Calu3 (cell line): ENCODE measurements around the gene DNAJA4. TPM values are rescaled to one million over a fixed set of nuclear protein-coding genes. Genes with fewer than 3 reads are reported as not detected.

ENCODE experiments used
- BruUV-seq: library from RNA; stranded (reverse); fragments of 400-500 nt; replicated peaks from 2 replicates; lab custom pipeline; 2021; lab: Mats Ljungman, UMichigan
- CTCF ChIA-PET: fragments of 300-600 bp; sonication (Branson Sonifier 250); formaldehyde crosslinking; loops from one replicate; lab custom pipeline; 2022; ENCODE audit warnings: antibody characterized with exemption; lab: Charles Lee
- DNase-seq: peaks from one replicate; pipeline ENCODE4 v3.0.0; 2022
- H3K27ac Mint-ChIP-seq: one replicate; pipeline ENCODE4 v1.8.0; 2022; ENCODE audit warnings: mixed read lengths; ENCODE audit not compliant: unreplicated experiment
- H3K27me3 Mint-ChIP-seq: one replicate; pipeline ENCODE4 v1.8.0; 2022; ENCODE audit warnings: mixed read lengths; ENCODE audit not compliant: unreplicated experiment
- H3K36me3 Mint-ChIP-seq: one replicate; pipeline ENCODE4 v1.8.0; 2022; ENCODE audit warnings: mild to moderate bottlenecking, moderate library complexity, mixed read lengths; ENCODE audit not compliant: insufficient read depth, unreplicated experiment
- H3K4me1 Mint-ChIP-seq: one replicate; pipeline ENCODE4 v1.8.0; 2022; ENCODE audit warnings: mild to moderate bottlenecking, low read depth, mixed read lengths; ENCODE audit not compliant: unreplicated experiment
- H3K4me3 Mint-ChIP-seq: one replicate; pipeline ENCODE4 v1.8.0; 2022; ENCODE audit warnings: mild to moderate bottlenecking, low read depth, moderate library complexity, mixed read lengths; ENCODE audit not compliant: unreplicated experiment
- H3K9me3 Mint-ChIP-seq: one replicate; pipeline ENCODE4 v1.8.0; 2022; ENCODE audit warnings: low read depth, mixed read lengths; ENCODE audit not compliant: unreplicated experiment
- CTCF ChIP-seq: fragments of 200-600 bp; IDR thresholded peaks from one replicate; pipeline ENCODE4 v1.8.0; 2022; ENCODE audit warnings: antibody characterized with exemption; ENCODE audit not compliant: unreplicated experiment
- intact Hi-C: fragments of 100-400 bp; cut with micrococcal nuclease; formaldehyde crosslinking; loops from one replicate; pipeline ENCODE4 v1.10.0; 2022; ENCODE audit not compliant: unreplicated experiment
- total RNA-seq: library from RNA; stranded (reverse); gene quantifications from 2 replicates; pipeline ENCODE4 v1.2.3, GENCODE V29; 2022

Gene DNAJA4
- total RNA-seq, 1 experiment from 2014 or later: 53.6 TPM

DNA sequence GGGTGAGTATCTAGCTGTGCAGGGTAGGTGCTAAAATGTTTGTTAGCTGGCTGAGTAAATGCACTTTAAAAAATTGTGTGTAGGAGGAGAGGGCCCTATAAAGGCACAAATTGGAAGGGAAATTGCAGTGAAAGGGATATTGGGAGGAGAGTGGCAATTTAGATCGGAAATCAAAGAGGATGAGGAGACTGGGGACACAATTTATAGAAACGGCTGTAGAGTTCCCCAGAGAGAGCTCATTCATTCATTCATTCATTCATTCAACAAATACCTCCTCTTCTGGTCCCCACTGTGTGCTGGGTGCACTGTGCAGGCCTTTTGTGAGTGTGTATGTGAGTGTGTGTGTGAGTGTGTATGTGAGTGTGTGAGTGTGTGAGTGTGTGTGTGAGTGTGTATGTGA is 2.4 kb downstream of the DNAJA4 start:
- no peak for DNase-seq
- no peak overlapping the region for H3K4me3 Mint-ChIP-seq
- H3K27me3 Mint-ChIP-seq: no peaks in the 10 kb centered on the region
- intact Hi-C loops: no loop called here
- H3K27ac Mint-ChIP-seq: peak overlapping the region; percentile 10
- H3K9me3 Mint-ChIP-seq: no peaks in the 10 kb centered on the region
- BruUV-seq: no TSS peak
- H3K4me1 Mint-ChIP-seq: peaks cover 19% of the 10 kb centered on the region
- TF ChIP-seq CTCF: no peak
- peaks cover 34% of the 10 kb centered on the region for H3K36me3 Mint-ChIP-seq
- CTCF ChIA-PET: no interaction called here

GRCh38 chr15:78272316-78272715 is 8.0 kb downstream of the DNAJA4 start:
- H3K9me3 Mint-ChIP-seq: no peaks in the 10 kb centered on the region
- H3K36me3 Mint-ChIP-seq: peaks cover 17% of the 10 kb centered on the region
- H3K4me3 Mint-ChIP-seq: no peak overlapping the region
- no peak for TF ChIP-seq CTCF
- BruUV-seq: no TSS peak
- no peaks in the 10 kb centered on the region for H3K27me3 Mint-ChIP-seq
- intact Hi-C loops: no loop called here
- DNase-seq: no peak
- CTCF ChIA-PET: interaction anchor here (0.9 to 1.7 kb wide), 2 partner anchors 10 to 63 kb away, joined by 4 read pairs; no protein-coding TSS in a partner anchor
- H3K4me1 Mint-ChIP-seq: no peaks in the 10 kb centered on the region
- H3K27ac Mint-ChIP-seq: no peak overlapping the region

DNA sequence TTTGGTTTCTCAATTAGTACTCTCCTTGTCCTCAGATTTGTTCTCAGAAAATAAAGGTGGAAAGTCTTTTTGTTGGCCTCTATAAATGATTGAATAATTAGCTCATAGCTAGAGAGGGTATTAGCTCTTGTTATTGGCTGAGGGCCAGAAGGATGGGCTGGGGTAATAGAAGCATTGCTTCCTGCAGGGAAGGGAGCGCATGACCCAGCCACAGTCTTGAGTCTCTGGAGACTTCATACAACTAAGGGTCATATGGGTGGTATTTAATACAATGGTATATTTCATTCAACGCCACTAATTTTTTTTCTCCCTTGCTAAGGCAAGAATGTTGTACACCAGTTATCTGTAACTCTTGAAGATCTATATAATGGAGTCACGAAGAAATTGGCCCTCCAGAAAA is 8.4 kb downstream of the DNAJA4 start:
- CTCF ChIA-PET: interaction anchor here (0.9 to 1.7 kb wide), 2 partner anchors 9 to 63 kb away, joined by 4 read pairs; no protein-coding TSS in a partner anchor
- Mint-ChIP-seq H3K9me3 (no peaks in the 10 kb centered on the region), H3K27me3 (no peaks in the 10 kb centered on the region), H3K4me3 (no peak overlapping the region), H3K36me3 (peaks cover 21% of the 10 kb centered on the region), H3K4me1 (no peaks in the 10 kb centered on the region), H3K27ac (no peak overlapping the region)
- TF ChIP-seq CTCF: no peak
- no TSS peak for BruUV-seq
- intact Hi-C loops: no loop called here
- no peak for DNase-seq

DNA sequence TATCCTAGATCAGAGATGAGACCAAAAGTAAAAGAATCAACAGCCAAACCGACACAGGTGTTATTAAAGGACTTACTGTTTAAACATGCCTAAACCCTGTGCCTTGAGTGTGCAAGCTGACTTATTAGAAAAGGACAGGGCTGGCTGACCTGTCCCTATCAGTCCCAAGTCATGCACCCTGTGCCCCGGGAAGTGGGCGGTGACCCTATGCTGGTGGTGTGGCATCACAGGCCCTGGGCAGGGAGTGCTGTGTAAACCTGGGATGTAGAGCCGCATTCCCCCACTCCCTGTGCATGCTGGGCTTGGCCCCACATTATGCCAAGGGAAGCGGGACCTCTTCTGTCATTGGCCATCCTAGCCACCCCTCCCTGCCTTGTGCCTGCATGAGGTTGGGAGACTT is 10.6 kb downstream of the DNAJA4 start:
- CTCF ChIA-PET: no interaction called here
- no peaks in the 10 kb centered on the region for H3K9me3 Mint-ChIP-seq
- no peak for TF ChIP-seq CTCF
- DNase-seq: no peak
- intact Hi-C loops: no loop called here
- BruUV-seq: no TSS peak
- peaks cover 25% of the 10 kb centered on the region for H3K36me3 Mint-ChIP-seq
- no peaks in the 10 kb centered on the region for H3K27me3 Mint-ChIP-seq
- no peaks in the 10 kb centered on the region for H3K4me1 Mint-ChIP-seq
- H3K4me3 Mint-ChIP-seq: no peak overlapping the region
- no peak overlapping the region for H3K27ac Mint-ChIP-seq
